KMS-11 (cell line): ENCODE measurements around the gene RBM38.

ENCODE experiments used
- H2AFZ ChIP-seq: fragments of 200-600 bp; sonication (generic); 2 replicates; pipeline ENCODE4 v1.6.1; 2016; ENCODE audit warnings: antibody characterized with exemption, mixed run types, low read depth
- H3K27ac ChIP-seq: fragments of 200-600 bp; sonication (generic); 2 replicates; pipeline ENCODE4 v1.6.1; 2016; ENCODE audit warnings: mild to moderate bottlenecking, mixed run types
- H3K27me3 ChIP-seq: fragments of 200-600 bp; sonication (generic); 2 replicates; pipeline ENCODE4 v1.6.1; 2017; ENCODE audit warnings: mild to moderate bottlenecking, low read depth, mixed run types, moderate library complexity; ENCODE audit not compliant: insufficient read depth
- H3K36me3 ChIP-seq: fragments of 200-600 bp; sonication (generic); 2 replicates; pipeline ENCODE4 v1.6.1; 2017; ENCODE audit warnings: mild to moderate bottlenecking, mixed run types; ENCODE audit not compliant: insufficient read depth
- H3K4me1 ChIP-seq: fragments of 200-600 bp; sonication (generic); 2 replicates; pipeline ENCODE4 v1.6.1; 2016; ENCODE audit warnings: mild to moderate bottlenecking, low read depth, mixed run types; ENCODE audit not compliant: poor library complexity, severe bottlenecking
- H3K4me2 ChIP-seq: fragments of 200-600 bp; sonication (generic); 2 replicates; pipeline ENCODE4 v1.7.0; 2016; ENCODE audit warnings: mild to moderate bottlenecking, mixed run types
- H3K4me3 ChIP-seq: fragments of 200-600 bp; sonication (generic); IDR thresholded peaks from 2 replicates; pipeline ENCODE4 v1.6.1; 2017; ENCODE audit warnings: low read depth, low read length, mixed read lengths; ENCODE audit not compliant: insufficient read depth
- H3K79me2 ChIP-seq: fragments of 200-600 bp; sonication (generic); 2 replicates; pipeline ENCODE4 v1.6.1; 2016; ENCODE audit warnings: low read depth, mixed run types; ENCODE audit not compliant: insufficient read depth
- H3K9ac ChIP-seq: fragments of 200-600 bp; sonication (generic); 2 replicates; pipeline ENCODE4 v1.6.1; 2016; ENCODE audit warnings: mild to moderate bottlenecking, mixed run types
- H4K20me1 ChIP-seq: fragments of 200-600 bp; sonication (generic); 2 replicates; pipeline ENCODE4 v1.6.1; 2016; ENCODE audit warnings: mild to moderate bottlenecking, mixed run types; ENCODE audit not compliant: insufficient read depth
- CTCF ChIP-seq: fragments of 200-600 bp; sonication (generic); conservative IDR thresholded peaks from 2 replicates; pipeline ENCODE4 v1.6.1; 2017; ENCODE audit warnings: low read depth, mild to moderate bottlenecking, antibody characterized with exemption, low read length, moderate library complexity, mixed read lengths

RBM38 gene

DNA sequence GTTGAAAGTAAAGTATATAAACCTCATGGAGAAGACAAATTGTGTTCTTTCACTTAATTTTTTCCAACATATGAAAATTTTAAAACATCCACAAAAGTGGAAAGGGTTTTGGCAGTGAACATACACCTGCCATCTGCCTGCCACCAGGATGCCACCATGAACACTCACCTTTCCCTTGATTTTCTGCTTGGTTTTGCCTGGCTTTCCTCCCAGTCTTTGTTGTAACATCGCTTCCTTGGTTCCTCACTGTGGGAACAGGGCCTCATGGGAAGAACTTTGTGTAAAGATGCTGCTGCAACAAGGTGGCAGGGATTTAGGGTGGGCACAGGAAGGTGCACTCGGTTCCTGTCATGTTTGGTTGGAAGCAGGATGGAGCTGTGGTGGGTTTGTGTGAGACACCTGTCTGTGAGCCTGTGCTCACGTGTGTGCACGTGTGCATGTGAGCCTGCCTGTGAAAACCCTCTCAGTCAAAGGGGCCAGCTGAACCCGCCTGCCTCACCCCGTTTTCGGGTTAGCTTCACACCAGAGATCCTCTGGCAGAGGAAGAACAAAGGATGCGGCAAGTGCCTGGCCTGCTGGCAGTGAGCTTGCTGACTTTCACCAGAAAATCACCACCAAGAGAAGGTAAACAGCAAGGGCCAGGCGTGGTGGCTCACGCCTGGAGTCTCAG, 11.0 kb upstream of the RBM38 start:
- no peaks in the 10 kb centered on the region for H3K79me2 ChIP-seq
- H3K36me3 ChIP-seq, result peaks cover 13% of the 10 kb centered on the region; the same call in 1 of the 2 replicates
- H3K4me3 ChIP-seq, result no peak overlapping the region
- peaks cover 19% of the 10 kb centered on the region for H3K4me1 ChIP-seq
- no peak overlapping the region for H3K9ac ChIP-seq
- H3K27me3 ChIP-seq, result no peaks in the 10 kb centered on the region
- H2AFZ ChIP-seq, result no peak overlapping the region
- no peak overlapping the region for H3K27ac ChIP-seq
- no peaks in the 10 kb centered on the region for H4K20me1 ChIP-seq
- TF ChIP-seq CTCF, result no peak
- no peak overlapping the region for H3K4me2 ChIP-seq

- H3K4me1 ChIP-seq, result peaks cover 19% of the 10 kb centered on the region
- H2AFZ ChIP-seq, result no peak overlapping the region
- no peaks in the 10 kb centered on the region for H3K79me2 ChIP-seq
- H3K4me2 ChIP-seq, result peak overlapping the region; percentile 27; the same call in 1 of the 2 replicates
- TF ChIP-seq CTCF, result peak; percentile 96
- peak overlapping the region; percentile 6; the same call in 1 of the 2 replicates for H3K27ac ChIP-seq
- H3K36me3 ChIP-seq, result peaks cover 2% of the 10 kb centered on the region; the same call in 1 of the 2 replicates
- no peaks in the 10 kb centered on the region for H4K20me1 ChIP-seq
- no peak overlapping the region for H3K9ac ChIP-seq
- no peaks in the 10 kb centered on the region for H3K27me3 ChIP-seq
- H3K4me3 ChIP-seq, result no peak overlapping the region
Observed at GRCh38 chr20:57381596-57382503, 9.3 kb upstream of the RBM38 start.

- Histone ChIP-seq H2AFZ (no peak overlapping the region), H3K36me3 (no peaks in the 10 kb centered on the region; the same call in 1 of the 2 replicates), H3K4me1 (peaks cover 19% of the 10 kb centered on the region), H3K4me2 (no peak overlapping the region), H3K9ac (no peak overlapping the region), H3K4me3 (no peak overlapping the region), H3K79me2 (no peaks in the 10 kb centered on the region), H3K27ac (peak overlapping the region; percentile 6; the same call in 1 of the 2 replicates), H4K20me1 (no peaks in the 10 kb centered on the region), H3K27me3 (no peaks in the 10 kb centered on the region)
- TF ChIP-seq CTCF, result no peak
Observed at GRCh38 chr20:57382516-57382915, 8.7 kb upstream of the RBM38 start.

DNA sequence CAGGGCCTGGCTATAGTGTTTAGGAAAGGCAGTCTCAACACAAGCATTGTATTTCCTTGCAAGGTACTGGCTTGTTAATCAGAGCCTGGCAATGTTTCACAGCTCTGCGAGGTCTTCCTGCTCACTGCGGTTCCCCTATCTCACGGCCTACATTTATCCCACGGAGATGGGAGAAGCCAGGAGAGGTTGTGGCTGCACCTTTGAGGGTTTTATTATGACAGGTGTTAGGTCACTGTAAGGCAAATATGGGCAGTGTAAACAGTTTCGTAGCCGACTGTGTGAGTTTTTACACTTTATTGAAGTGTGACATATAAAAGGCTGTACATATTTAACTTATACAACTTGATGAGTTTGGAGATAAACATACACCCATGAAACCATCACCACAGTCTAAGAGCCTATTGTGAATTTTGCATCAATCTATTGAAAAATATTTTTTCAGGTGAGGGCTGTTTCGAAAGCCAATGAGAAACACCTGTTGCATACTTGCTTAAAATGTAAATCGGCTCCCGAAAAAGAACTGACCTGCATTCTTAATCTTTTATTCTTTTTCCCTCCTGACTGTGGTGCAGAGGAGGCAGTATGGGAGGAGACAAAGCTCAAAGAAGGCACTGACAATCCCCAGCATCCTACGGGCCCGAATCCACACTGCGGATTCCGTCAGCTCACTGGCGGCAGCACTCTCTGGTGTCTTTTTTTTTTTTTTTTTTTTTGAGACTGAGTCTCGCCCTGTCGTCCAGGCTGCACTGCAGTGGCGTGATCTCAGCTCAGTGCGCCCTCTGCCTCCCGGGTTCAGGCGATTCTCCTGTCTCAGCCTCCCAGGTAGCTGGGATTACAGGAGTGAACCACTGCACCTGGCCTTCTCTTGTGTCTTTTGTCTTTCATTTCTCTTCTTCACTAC, 7.5 kb upstream of the RBM38 start:
- Histone ChIP-seq H2AFZ (no peak overlapping the region), H4K20me1 (no peaks in the 10 kb centered on the region), H3K27me3 (no peaks in the 10 kb centered on the region), H3K27ac (no peak overlapping the region), H3K79me2 (no peaks in the 10 kb centered on the region), H3K9ac (no peak overlapping the region), H3K4me3 (no peak overlapping the region), H3K4me2 (no peak overlapping the region), H3K4me1 (peaks cover 18% of the 10 kb centered on the region), H3K36me3 (no peaks in the 10 kb centered on the region; the same call in 1 of the 2 replicates)
- TF ChIP-seq CTCF, result no peak
